ENCODE results near the gene GATAD2A. TPM values are rescaled to one million over a fixed set of nuclear protein-coding genes. Genes with fewer than 3 reads are reported as not detected.

GATAD2A gene
- total and polyA plus RNA-seq, 4 donors: 7.1 to 23.7 (median 18.2) TPM

DNA sequence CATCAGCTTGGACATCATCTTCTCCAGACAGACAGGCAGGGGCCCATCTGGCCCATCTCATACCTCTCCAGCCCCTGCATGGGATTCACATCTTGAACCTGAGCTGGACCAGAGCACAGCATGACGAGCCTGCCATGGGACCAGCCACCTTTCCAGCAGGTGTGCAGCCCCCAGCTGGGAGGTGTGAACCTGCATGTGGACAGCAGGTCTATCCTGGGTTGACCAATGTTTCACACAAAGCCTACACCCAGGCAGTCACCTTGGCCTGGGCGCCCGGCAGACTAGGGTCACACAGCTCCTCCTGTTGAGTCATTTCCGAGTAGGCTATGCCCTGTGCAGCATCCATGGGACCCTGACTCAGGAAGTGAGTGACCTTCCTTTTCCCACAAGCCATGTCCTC, 43.4 kb upstream of the GATAD2A start:
- no peak for DNase-seq (ENCODE audit: low spot score)
- Histone ChIP-seq H3K4me1 (ENCODE audit: control insufficient read depth in 4 of 4, insufficient read depth in 4 of 4, low read length in 3 of 4) (peaks cover 0 to 8% (median 5%) of the 10 kb centered on the region in 4 donors), H3K9ac (ENCODE audit: low read depth in 1 of 2, low read length in 2 of 2) (no peak overlapping the region), H3K36me3 (ENCODE audit: control insufficient read depth in 4 of 4, insufficient read depth in 3 of 4, low read depth in 1 of 4, low read length in 3 of 4) (peaks cover 3 to 10% (median 4%) of the 10 kb centered on the region in 4 donors), H3K4me3 (ENCODE audit: low read depth in 1 of 3, low read length in 3 of 3) (no peak overlapping the region), H3K27me3 (ENCODE audit: control insufficient read depth in 4 of 4, insufficient read depth in 4 of 4, low read length in 3 of 4) (no peaks in the 10 kb centered on the region), H3K27ac (ENCODE audit: low read depth in 1 of 2, low read length in 2 of 2) (no peak overlapping the region), H3K9me3 (ENCODE audit: control insufficient read depth in 4 of 4, low read length in 3 of 4) (no peaks in the 10 kb centered on the region)
- TF ChIP-seq HNF4G (IDR thresholded peaks at IDR 0.05): no peak
- TF ChIP-seq YY1 (IDR thresholded peaks at IDR 0.05): no peak
- TF ChIP-seq, protein P1, sequence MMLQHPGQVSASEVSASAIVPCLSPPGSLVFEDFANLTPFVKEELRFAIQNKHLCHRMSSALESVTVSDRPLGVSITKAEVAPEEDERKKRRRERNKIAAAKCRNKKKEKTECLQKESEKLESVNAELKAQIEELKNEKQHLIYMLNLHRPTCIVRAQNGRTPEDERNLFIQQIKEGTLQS (IDR thresholded peaks at IDR 0.05): no peak
- TF ChIP-seq FOXA1 (IDR thresholded peaks at IDR 0.05): no peak
- TF ChIP-seq, protein P2, sequence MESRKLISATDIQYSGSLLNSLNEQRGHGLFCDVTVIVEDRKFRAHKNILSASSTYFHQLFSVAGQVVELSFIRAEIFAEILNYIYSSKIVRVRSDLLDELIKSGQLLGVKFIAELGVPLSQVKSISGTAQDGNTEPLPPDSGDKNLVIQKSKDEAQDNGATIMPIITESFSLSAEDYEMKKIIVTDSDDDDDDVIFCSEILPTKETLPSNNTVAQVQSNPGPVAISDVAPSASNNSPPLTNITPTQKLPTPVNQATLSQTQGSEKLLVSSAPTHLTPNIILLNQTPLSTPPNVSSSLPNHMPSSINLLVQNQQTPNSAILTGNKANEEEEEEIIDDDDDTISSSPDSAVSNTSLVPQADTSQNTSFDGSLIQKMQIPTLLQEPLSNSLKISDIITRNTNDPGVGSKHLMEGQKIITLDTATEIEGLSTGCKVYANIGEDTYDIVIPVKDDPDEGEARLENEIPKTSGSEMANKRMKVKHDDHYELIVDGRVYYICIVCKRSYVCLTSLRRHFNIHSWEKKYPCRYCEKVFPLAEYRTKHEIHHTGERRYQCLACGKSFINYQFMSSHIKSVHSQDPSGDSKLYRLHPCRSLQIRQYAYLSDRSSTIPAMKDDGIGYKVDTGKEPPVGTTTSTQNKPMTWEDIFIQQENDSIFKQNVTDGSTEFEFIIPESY (IDR thresholded peaks at IDR 0.05): no peak
- TF ChIP-seq FOXA2 (IDR thresholded peaks at IDR 0.05): no peak
- no peak for TF ChIP-seq RXRA (IDR thresholded peaks at IDR 0.05)
- TF ChIP-seq, protein P3, sequence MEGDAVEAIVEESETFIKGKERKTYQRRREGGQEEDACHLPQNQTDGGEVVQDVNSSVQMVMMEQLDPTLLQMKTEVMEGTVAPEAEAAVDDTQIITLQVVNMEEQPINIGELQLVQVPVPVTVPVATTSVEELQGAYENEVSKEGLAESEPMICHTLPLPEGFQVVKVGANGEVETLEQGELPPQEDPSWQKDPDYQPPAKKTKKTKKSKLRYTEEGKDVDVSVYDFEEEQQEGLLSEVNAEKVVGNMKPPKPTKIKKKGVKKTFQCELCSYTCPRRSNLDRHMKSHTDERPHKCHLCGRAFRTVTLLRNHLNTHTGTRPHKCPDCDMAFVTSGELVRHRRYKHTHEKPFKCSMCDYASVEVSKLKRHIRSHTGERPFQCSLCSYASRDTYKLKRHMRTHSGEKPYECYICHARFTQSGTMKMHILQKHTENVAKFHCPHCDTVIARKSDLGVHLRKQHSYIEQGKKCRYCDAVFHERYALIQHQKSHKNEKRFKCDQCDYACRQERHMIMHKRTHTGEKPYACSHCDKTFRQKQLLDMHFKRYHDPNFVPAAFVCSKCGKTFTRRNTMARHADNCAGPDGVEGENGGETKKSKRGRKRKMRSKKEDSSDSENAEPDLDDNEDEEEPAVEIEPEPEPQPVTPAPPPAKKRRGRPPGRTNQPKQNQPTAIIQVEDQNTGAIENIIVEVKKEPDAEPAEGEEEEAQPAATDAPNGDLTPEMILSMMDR (IDR thresholded peaks at IDR 0.05; ENCODE audit: low read depth, low read length, missing input control): no peak
- TF ChIP-seq EGR1 (IDR thresholded peaks at IDR 0.05; ENCODE audit: low read depth in 2 of 2): no peak
- 92% methylated on average over 4 of the region's 4 CpGs for WGBS

DNA sequence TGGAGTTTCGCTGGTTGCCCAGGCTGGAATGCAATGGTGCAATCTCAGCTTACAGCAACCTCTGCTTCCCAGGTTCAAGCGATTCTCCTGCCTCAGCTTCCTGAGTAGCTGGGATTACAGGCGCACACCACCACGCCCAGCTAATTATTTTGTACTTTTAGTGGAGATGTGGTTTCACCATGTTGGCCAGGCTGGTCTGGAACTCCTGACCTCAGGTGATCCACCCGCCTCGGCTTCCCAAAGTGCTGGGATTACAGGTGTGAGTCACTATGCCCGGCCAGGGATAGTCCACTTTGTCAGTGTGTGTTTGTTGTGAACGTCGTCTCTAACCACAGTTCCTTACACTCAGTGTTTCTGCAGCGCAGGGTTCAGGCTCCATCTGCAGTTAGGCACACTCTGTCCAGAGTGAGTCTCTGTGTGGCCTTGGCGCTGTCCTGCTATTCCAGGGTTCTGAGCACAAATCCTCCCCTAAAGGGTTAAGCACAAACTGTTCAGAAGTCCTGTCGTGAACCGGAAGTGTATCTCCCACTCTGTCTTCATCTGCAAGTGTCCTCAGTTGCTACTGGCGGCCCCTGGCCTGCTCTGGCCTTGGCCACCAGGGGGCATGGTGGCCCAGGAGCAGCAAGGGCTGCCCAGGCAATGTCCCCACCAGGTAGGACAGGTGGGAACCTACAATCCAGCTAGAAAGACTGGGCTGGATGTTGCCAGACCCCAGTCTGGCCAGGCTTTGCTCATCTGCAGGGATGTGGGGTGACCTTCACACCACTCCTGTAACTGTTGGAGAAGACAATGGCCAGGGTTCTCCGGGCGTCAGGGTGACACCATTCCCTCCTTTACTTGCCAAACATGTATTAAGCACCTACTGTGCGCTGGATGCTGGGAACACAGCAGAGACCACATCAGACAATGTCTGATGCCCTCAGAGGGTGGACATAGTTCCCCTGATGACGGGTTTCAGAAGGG, 38.8 kb upstream of the GATAD2A start:
- Histone ChIP-seq H3K4me1 (ENCODE audit: control insufficient read depth in 4 of 4, insufficient read depth in 4 of 4, low read length in 3 of 4) (peaks cover 0 to 8% (median 3%) of the 10 kb centered on the region in 4 donors), H3K9me3 (ENCODE audit: control insufficient read depth in 4 of 4, low read length in 3 of 4) (no peaks in the 10 kb centered on the region), H3K27ac (ENCODE audit: low read depth in 1 of 2, low read length in 2 of 2) (no peak overlapping the region), H3K9ac (ENCODE audit: low read depth in 1 of 2, low read length in 2 of 2) (no peak overlapping the region), H3K36me3 (ENCODE audit: control insufficient read depth in 4 of 4, insufficient read depth in 3 of 4, low read depth in 1 of 4, low read length in 3 of 4) (no peaks in the 10 kb centered on the region), H3K27me3 (ENCODE audit: control insufficient read depth in 4 of 4, insufficient read depth in 4 of 4, low read length in 3 of 4) (no peaks in the 10 kb centered on the region), H3K4me3 (ENCODE audit: low read depth in 1 of 3, low read length in 3 of 3) (no peak overlapping the region)
- 39% methylated on average over 18 of the region's 18 CpGs for WGBS
- DNase-seq (ENCODE audit: low spot score): peak; percentile 73
- TF ChIP-seq GABPA (IDR thresholded peaks at IDR 0.05 in 1 of 2, conservative IDR thresholded peaks at IDR 0.05 in 1 of 2): peak; percentile 69 to 81
- TF ChIP-seq, protein P4, sequence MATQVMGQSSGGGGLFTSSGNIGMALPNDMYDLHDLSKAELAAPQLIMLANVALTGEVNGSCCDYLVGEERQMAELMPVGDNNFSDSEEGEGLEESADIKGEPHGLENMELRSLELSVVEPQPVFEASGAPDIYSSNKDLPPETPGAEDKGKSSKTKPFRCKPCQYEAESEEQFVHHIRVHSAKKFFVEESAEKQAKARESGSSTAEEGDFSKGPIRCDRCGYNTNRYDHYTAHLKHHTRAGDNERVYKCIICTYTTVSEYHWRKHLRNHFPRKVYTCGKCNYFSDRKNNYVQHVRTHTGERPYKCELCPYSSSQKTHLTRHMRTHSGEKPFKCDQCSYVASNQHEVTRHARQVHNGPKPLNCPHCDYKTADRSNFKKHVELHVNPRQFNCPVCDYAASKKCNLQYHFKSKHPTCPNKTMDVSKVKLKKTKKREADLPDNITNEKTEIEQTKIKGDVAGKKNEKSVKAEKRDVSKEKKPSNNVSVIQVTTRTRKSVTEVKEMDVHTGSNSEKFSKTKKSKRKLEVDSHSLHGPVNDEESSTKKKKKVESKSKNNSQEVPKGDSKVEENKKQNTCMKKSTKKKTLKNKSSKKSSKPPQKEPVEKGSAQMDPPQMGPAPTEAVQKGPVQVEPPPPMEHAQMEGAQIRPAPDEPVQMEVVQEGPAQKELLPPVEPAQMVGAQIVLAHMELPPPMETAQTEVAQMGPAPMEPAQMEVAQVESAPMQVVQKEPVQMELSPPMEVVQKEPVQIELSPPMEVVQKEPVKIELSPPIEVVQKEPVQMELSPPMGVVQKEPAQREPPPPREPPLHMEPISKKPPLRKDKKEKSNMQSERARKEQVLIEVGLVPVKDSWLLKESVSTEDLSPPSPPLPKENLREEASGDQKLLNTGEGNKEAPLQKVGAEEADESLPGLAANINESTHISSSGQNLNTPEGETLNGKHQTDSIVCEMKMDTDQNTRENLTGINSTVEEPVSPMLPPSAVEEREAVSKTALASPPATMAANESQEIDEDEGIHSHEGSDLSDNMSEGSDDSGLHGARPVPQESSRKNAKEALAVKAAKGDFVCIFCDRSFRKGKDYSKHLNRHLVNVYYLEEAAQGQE (IDR thresholded peaks at IDR 0.05): no peak
- TF ChIP-seq, protein P1 (IDR thresholded peaks at IDR 0.05): no peak
- peak; percentile 68 for TF ChIP-seq SP1 (IDR thresholded peaks at IDR 0.05)
- no peak for TF ChIP-seq FOXA2 (IDR thresholded peaks at IDR 0.05)
- TF ChIP-seq, protein P3 (IDR thresholded peaks at IDR 0.05; ENCODE audit: low read depth, low read length, missing input control): peak; percentile 92
- TF ChIP-seq RXRA (IDR thresholded peaks at IDR 0.05): peak; percentile 63 to 94
- peak in 1 of 2 donors; percentile 52 for TF ChIP-seq HNF4A (conservative IDR thresholded peaks at IDR 0.05)
- TF ChIP-seq, protein P2 (IDR thresholded peaks at IDR 0.05): no peak
- peak; percentile 94 to 99 for TF ChIP-seq RAD21 (IDR thresholded peaks at IDR 0.05)
- TF ChIP-seq EGR1 (IDR thresholded peaks at IDR 0.05; ENCODE audit: low read depth in 2 of 2): no peak
- no peak for TF ChIP-seq TAF1 (conservative IDR thresholded peaks at IDR 0.05)
- TF ChIP-seq HNF4G (IDR thresholded peaks at IDR 0.05): no peak
- TF ChIP-seq FOXA1 (IDR thresholded peaks at IDR 0.05): no peak
- no peak for TF ChIP-seq JUND (IDR thresholded peaks at IDR 0.05)
- TF ChIP-seq YY1 (IDR thresholded peaks at IDR 0.05): no peak
